ENCODE measurements around the gene STK17A. TPM values are rescaled to one million over a fixed set of nuclear protein-coding genes. Genes with fewer than 3 reads are reported as not detected.

STK17A gene
- polyA plus RNA-seq, 1 of the 3 experiments (the other 2 are of a cell fraction): 47.8 TPM

DNA sequence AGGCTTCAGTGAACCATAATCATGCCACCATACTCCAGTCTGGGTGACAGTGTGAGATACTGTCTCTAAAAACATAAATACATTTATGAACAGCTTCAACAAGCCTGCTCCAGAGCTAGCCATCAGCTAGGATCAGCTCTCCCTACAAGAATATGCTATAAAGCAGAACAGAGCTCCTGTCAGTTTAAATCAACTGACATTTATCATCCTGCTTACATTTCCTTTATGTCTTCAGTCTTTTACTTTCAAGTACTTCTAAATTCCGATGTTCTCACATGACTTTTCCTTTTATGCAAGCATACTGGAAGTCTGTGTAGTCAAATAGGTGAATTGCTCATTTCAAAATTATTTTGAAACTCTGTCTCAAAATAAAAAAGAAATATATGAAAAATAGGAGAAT lies 81.8 kb downstream of the STK17A start (continued):
- TF ChIP-seq TCF12 (IDR thresholded peaks at IDR 0.05) (peak; percentile 99), GATA2 (CRISPR knock-in tag; IDR thresholded peaks at IDR 0.05) (0 out of 2 replicates have a peak, but pooled peaks have one; percentile 9), MEF2A (IDR thresholded peaks at IDR 0.05; ENCODE audit: borderline replicate concordance, low read depth) (no peak; the same call in 1 of the 2 replicates), POLR2AphosphoS5 (IDR thresholded peaks at IDR 0.05; ENCODE audit: low read depth, low read length) (peak; percentile 97), MXI1 (IDR thresholded peaks at IDR 0.05; ENCODE audit: low read depth, low read length) (no peak), JUND (IDR thresholded peaks at IDR 0.05) (peak; percentile 85), RCOR1 (IDR thresholded peaks at IDR 0.05; ENCODE audit: low read length) (peak; percentile 48; the same call in 1 of the 2 replicates), TAF1 (IDR thresholded peaks at IDR 0.05; ENCODE audit: borderline replicate concordance, low read depth, low read length) (0 out of 2 replicates have a peak, but pooled peaks have one; percentile 16), TEAD4 (IDR thresholded peaks at IDR 0.05; ENCODE audit: borderline replicate concordance, insufficient read depth) (peak; percentile 84; the same call in 1 of the 2 replicates), RAD21 (IDR thresholded peaks at IDR 0.05; ENCODE audit: low read length) (no peak), ELF1 (IDR thresholded peaks at IDR 0.05) (no peak), CHD2 (IDR thresholded peaks at IDR 0.05; ENCODE audit: low read length, partially characterized antibody) (peak; percentile 45), FOXJ3 (CRISPR knock-in tag; IDR thresholded peaks at IDR 0.05) (no peak), RXRA (IDR thresholded peaks at IDR 0.05; ENCODE audit: borderline replicate concordance, low read depth) (peak; percentile 60; the same call in 1 of the 2 replicates), SMC3 (IDR thresholded peaks at IDR 0.05; ENCODE audit: low read depth, low read length) (no peak), EP300 (IDR thresholded peaks at IDR 0.05; ENCODE audit: borderline replicate concordance in 1 of 2, low read depth in 1 of 2, low read length in 1 of 2) (peak; percentile 94), YY1 (IDR thresholded peaks at IDR 0.05; ENCODE audit: low read depth) (0 out of 2 replicates have a peak, but pooled peaks have one; percentile 27), SIN3A (IDR thresholded peaks at IDR 0.05; ENCODE audit: borderline replicate concordance, low read depth, low read length) (peak; percentile 93), GABPA (IDR thresholded peaks at IDR 0.05; ENCODE audit: low read depth) (peak; percentile 8; the same call in 1 of the 2 replicates)
- TF ChIP-seq, protein P1, sequence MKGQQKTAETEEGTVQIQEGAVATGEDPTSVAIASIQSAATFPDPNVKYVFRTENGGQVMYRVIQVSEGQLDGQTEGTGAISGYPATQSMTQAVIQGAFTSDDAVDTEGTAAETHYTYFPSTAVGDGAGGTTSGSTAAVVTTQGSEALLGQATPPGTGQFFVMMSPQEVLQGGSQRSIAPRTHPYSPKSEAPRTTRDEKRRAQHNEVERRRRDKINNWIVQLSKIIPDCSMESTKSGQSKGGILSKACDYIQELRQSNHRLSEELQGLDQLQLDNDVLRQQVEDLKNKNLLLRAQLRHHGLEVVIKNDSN (IDR thresholded peaks at IDR 0.05; ENCODE audit: borderline replicate concordance, low read depth): peak; percentile 43; the same call in 1 of the 2 replicates
- TF ChIP-seq, protein P2, sequence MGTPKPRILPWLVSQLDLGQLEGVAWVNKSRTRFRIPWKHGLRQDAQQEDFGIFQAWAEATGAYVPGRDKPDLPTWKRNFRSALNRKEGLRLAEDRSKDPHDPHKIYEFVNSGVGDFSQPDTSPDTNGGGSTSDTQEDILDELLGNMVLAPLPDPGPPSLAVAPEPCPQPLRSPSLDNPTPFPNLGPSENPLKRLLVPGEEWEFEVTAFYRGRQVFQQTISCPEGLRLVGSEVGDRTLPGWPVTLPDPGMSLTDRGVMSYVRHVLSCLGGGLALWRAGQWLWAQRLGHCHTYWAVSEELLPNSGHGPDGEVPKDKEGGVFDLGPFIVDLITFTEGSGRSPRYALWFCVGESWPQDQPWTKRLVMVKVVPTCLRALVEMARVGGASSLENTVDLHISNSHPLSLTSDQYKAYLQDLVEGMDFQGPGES (IDR thresholded peaks at IDR 0.05; ENCODE audit: low read depth, low read length): no peak
- TF ChIP-seq, protein P3, sequence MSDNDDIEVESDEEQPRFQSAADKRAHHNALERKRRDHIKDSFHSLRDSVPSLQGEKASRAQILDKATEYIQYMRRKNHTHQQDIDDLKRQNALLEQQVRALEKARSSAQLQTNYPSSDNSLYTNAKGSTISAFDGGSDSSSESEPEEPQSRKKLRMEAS (IDR thresholded peaks at IDR 0.05; ENCODE audit: low read depth): peak; percentile 54; the same call in 1 of the 2 replicates
- TF ChIP-seq, protein P4, sequence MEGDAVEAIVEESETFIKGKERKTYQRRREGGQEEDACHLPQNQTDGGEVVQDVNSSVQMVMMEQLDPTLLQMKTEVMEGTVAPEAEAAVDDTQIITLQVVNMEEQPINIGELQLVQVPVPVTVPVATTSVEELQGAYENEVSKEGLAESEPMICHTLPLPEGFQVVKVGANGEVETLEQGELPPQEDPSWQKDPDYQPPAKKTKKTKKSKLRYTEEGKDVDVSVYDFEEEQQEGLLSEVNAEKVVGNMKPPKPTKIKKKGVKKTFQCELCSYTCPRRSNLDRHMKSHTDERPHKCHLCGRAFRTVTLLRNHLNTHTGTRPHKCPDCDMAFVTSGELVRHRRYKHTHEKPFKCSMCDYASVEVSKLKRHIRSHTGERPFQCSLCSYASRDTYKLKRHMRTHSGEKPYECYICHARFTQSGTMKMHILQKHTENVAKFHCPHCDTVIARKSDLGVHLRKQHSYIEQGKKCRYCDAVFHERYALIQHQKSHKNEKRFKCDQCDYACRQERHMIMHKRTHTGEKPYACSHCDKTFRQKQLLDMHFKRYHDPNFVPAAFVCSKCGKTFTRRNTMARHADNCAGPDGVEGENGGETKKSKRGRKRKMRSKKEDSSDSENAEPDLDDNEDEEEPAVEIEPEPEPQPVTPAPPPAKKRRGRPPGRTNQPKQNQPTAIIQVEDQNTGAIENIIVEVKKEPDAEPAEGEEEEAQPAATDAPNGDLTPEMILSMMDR (IDR thresholded peaks at IDR 0.05): no peak
